SK-N-SH treated with all-trans-retinoic acid at 6 μM for 48 hours (cell line): Measurements from ENCODE around the gene MRPL48.
"Not testable (repeated sequence)": the region's sequence is repeated elsewhere in the genome, so short reads cannot be mapped to it uniquely, and the experiment has no call there.

Experiments used
- ATAC-seq: fragments of 200-7000 bp; cut with Tn5 transposase; 3 replicates; pipeline ENCODE4 v1.9.1; 2020; ENCODE audit warnings: mild to moderate bottlenecking, moderate library complexity
- ARNTL ChIP-seq: fragments of 450-650 bp; formaldehyde crosslinking; IDR thresholded peaks from 2 replicates; pipeline ENCODE4 v1.5.0; 2020; ENCODE audit warnings: low read depth, mild to moderate bottlenecking, moderate library complexity, borderline replicate concordance
- BACH2 ChIP-seq: fragments of 250-450 bp; sonication (Bioruptor Pico); IDR thresholded peaks from 2 replicates; pipeline ENCODE4 v1.9.0; 2021; ENCODE audit warnings: mild to moderate bottlenecking, borderline replicate concordance
- CSRNP3 ChIP-seq: fragments of 250-450 bp; sonication (Bioruptor Pico); IDR thresholded peaks from 2 replicates; pipeline ENCODE4 v1.5.1; 2021; ENCODE audit warnings: mild to moderate bottlenecking, moderate library complexity
- ESRRG ChIP-seq: fragments of 250-450 bp; sonication (Bioruptor Pico); IDR thresholded peaks from 2 replicates; pipeline ENCODE4 v1.6.1; 2021; ENCODE audit warnings: mild to moderate bottlenecking
- GLIS3 ChIP-seq: fragments of 250-450 bp; sonication (Bioruptor Pico); IDR thresholded peaks from 2 replicates; pipeline ENCODE4 v1.5.0; 2020; ENCODE audit warnings: mild to moderate bottlenecking, moderate library complexity
- ISL1 ChIP-seq: fragments of 250-450 bp; sonication (Bioruptor Pico); IDR thresholded peaks from 2 replicates; pipeline ENCODE4 v2.1.2; 2022; ENCODE audit warnings: mild to moderate bottlenecking, moderate library complexity
- OSR1 ChIP-seq: fragments of 250-450 bp; sonication (Bioruptor Pico); IDR thresholded peaks from 2 replicates; pipeline ENCODE4 v1.8.0; 2022; ENCODE audit warnings: moderate library complexity, mild to moderate bottlenecking, inconsistent platforms
- PATZ1 ChIP-seq: fragments of 250-450 bp; sonication (Bioruptor Pico); IDR thresholded peaks from 2 replicates; pipeline ENCODE4 v1.8.0; 2020; ENCODE audit warnings: mild to moderate bottlenecking, moderate library complexity, borderline replicate concordance
- POU6F1 ChIP-seq: fragments of 250-450 bp; sonication (Bioruptor Pico); IDR thresholded peaks from 2 replicates; pipeline ENCODE4 v1.8.0; 2021; ENCODE audit warnings: low read depth, mild to moderate bottlenecking, moderate library complexity, borderline replicate concordance
- PPARA ChIP-seq: fragments of 250-450 bp; sonication (Bioruptor Pico); IDR thresholded peaks from 2 replicates; pipeline ENCODE4 v1.5.0; 2020; ENCODE audit warnings: mild to moderate bottlenecking, borderline replicate concordance
- RARB ChIP-seq: fragments of 250-450 bp; sonication (Bioruptor Pico); IDR thresholded peaks from 2 replicates; pipeline ENCODE4 v1.8.0; 2021; ENCODE audit warnings: mild to moderate bottlenecking, moderate library complexity
- TCF4 ChIP-seq: fragments of 250-450 bp; sonication (Bioruptor Pico); IDR thresholded peaks from 2 replicates; pipeline ENCODE4 v1.8.0; 2021; ENCODE audit warnings: mild to moderate bottlenecking, moderate library complexity, borderline replicate concordance
- TOX ChIP-seq: fragments of 250-450 bp; sonication (Bioruptor Pico); IDR thresholded peaks from 2 replicates; pipeline ENCODE4 v1.8.0; 2021; ENCODE audit warnings: mild to moderate bottlenecking, moderate library complexity, borderline replicate concordance
- TSHZ2 ChIP-seq: fragments of 250-450 bp; sonication (Bioruptor Pico); IDR thresholded peaks from 2 replicates; pipeline ENCODE4 v1.5.0; 2020; ENCODE audit warnings: mild to moderate bottlenecking, moderate library complexity
- ZC3H10 ChIP-seq: fragments of 250-450 bp; sonication (Bioruptor Pico); IDR thresholded peaks from 2 replicates; pipeline ENCODE4 v1.5.1; 2021; ENCODE audit warnings: mild to moderate bottlenecking, moderate library complexity
- ZFP3 ChIP-seq: fragments of 250-450 bp; sonication (Bioruptor Pico); IDR thresholded peaks from 2 replicates; pipeline ENCODE4 v1.5.0; 2020; ENCODE audit warnings: mild to moderate bottlenecking, moderate library complexity
- ZFP30 ChIP-seq: fragments of 450-650 bp; formaldehyde crosslinking; IDR thresholded peaks from 2 replicates; pipeline ENCODE4 v1.5.0; 2022; ENCODE audit warnings: mild to moderate bottlenecking, moderate library complexity
- ZNF565 ChIP-seq: fragments of 450-650 bp; formaldehyde crosslinking; conservative IDR thresholded peaks from 2 replicates; pipeline ENCODE4 v1.5.0; 2020; ENCODE audit warnings: low read depth, mild to moderate bottlenecking, moderate library complexity
- ZNF70 ChIP-seq: fragments of 450-650 bp; formaldehyde crosslinking; IDR thresholded peaks from 2 replicates; pipeline ENCODE4 v1.5.0; 2020; ENCODE audit warnings: mild to moderate bottlenecking, moderate library complexity
- ZNF8 ChIP-seq: fragments of 450-650 bp; formaldehyde crosslinking; IDR thresholded peaks from 2 replicates; pipeline ENCODE4 v1.5.0; 2020; ENCODE audit warnings: mild to moderate bottlenecking, moderate library complexity

MRPL48 gene

GRCh38 chr11:73762732-73763131 lies 24.9 kb upstream of the MRPL48 start:
- TF ChIP-seq TSHZ2 (no peak), ZNF8 (no peak), BACH2 (CRISPR knock-in tag) (no peak), POU6F1 (CRISPR knock-in tag) (no peak), ZC3H10 (CRISPR knock-in tag) (no peak), GLIS3 (CRISPR knock-in tag) (no peak), ZNF70 (no peak), CSRNP3 (CRISPR knock-in tag) (no peak)
- ATAC-seq = no peak

GRCh38 chr11:73766763-73767162 lies 20.9 kb upstream of the MRPL48 start:
- no peak for ATAC-seq
- TF ChIP-seq ZNF70 = no peak
- TF ChIP-seq TSHZ2 = no peak
- TF ChIP-seq TCF4 (CRISPR knock-in tag) = no peak
- no peak for TF ChIP-seq ZC3H10 (CRISPR knock-in tag)
- TF ChIP-seq ISL1 (CRISPR knock-in tag) = no peak
- no peak for TF ChIP-seq PATZ1 (CRISPR knock-in tag)
- TF ChIP-seq TOX (CRISPR knock-in tag) = no peak
- no peak for TF ChIP-seq ZFP3 (CRISPR knock-in tag)
- TF ChIP-seq POU6F1 (CRISPR knock-in tag) = no peak
- TF ChIP-seq OSR1 (CRISPR knock-in tag) = no peak
- TF ChIP-seq CSRNP3 (CRISPR knock-in tag) = no peak
- TF ChIP-seq ARNTL = no peak
- no peak for TF ChIP-seq ZNF565 (CRISPR knock-in tag)
- no peak for TF ChIP-seq ZFP30
- no peak for TF ChIP-seq RARB
- TF ChIP-seq GLIS3 (CRISPR knock-in tag) = no peak
- TF ChIP-seq PPARA (CRISPR knock-in tag) = no peak
- TF ChIP-seq ESRRG (CRISPR knock-in tag) = no peak
- no peak for TF ChIP-seq BACH2 (CRISPR knock-in tag)
- TF ChIP-seq, all 23 proteins: peak for 0

GRCh38 chr11:73770811-73771210 lies 16.9 kb upstream of the MRPL48 start:
- ATAC-seq = not testable (repeated sequence)
